Measurements from ENCODE around the gene DOCK1.

The DOCK1 gene

DNA sequence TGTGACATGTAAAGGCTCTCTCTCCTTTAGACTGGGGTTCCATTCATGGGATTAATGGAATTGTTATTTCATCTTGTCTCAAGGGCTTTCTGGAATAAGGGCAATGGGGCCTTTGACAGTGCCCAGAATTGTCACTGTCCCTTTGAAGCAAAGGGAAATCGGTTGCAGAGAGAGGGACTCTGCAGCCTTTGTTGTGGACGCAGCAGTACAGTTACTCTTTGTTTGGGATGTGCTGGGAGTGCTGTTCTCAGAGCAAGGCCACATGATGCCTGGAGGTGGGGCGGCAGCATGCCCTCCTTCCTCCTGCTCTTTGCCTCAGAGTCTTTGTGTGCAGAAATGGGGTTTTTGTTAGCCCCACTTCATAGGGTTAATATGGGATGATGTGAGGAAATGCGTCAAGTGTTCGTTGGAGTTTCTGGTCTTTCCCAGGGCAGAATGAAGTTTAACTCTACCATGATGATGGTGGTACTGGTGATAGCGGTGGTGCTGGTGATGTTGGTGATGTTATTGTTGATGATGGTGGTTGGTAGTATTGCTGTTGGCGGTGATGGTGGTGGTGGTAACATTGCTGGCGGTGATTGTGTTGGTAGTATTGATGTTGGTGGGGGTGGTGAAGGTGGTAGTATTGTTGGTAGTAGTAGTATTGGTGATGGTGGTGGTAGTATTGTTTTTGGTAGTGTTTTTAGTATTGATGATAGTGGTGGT lies 45.3 kb downstream of the DOCK1 start:
- no peak for DNase-seq (ENCODE audit: low spot score)

DNA sequence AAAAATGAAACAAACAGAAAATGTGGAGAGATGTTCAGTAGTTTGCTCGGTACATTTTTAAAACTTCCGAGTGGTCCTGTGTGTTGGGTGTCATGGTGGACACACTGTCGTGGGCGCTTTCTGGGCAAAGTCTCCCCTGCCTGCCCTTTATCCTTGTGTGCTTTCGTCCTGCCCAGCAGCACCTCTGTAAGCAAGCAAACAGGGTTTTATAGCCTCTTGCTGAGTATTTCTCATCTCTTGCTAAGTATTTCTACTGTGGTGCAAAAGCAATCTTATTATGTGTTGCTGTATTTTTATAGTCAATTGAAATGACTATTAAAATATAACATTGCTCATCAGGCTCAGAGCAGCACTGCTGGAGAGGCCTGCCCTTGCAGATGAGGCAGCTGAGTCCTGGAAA lies 48.7 kb downstream of the DOCK1 start:
- no peak for DNase-seq (ENCODE audit: low spot score)

DNA sequence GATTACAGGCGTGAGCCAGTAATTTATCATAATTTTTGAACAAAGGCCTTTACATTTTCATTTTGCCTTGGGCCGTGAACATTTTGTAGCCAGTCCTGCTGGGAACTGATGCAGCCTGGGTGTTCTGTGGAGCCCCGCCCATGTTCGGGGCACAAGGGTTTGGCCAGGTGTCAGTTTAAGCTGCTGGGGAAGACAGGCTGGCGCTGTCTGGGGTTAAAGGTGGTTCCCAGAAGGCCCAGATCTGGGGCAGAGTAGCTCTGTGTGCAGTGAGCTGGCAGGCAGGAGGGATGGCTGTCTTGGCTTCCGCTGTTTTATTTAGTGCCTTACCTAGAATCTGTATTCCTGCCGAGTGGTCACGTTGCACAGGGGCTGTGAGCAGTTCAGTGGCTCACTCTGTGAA lies 50.2 kb downstream of the DOCK1 start:
- no peak for DNase-seq (ENCODE audit: low spot score)

DNA sequence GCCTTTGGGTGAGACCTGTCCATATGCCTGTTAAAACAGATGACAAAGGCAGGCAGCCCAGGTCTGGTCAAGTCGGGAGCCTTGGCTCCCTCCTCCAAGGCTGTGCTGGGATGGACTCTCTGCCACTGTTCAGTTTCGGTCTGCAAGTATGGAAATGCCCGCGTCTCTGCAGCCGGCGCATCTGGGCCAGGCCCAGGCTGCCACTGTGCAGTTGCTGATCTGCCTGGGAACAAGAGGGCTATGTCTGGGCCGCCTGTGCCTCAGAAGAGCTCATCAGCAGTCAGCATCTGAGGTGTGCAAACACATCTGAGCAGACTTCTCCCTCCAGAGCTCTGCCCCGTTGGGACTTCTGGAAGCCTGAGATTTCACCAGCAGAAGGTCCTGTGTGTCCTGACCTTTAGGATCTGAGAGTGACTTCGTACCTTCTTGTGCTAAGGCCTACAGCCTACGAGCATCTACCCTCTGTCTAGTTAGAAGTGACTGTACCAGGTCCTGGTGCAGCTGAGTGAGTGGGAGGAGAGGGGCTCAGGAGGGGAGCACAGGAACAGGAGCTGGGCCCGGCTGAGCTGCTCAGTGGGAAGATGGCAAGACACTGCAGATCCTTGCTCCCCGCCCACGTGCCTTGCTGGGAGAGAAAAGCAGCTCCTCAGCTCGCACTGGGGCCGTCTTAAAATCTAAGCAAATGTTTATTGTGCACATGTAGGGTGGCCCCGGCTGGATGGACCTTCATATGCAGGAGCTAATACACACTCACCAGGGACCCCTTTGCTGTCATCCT lies 50.9 kb downstream of the DOCK1 start:
- no peak for DNase-seq (ENCODE audit: low spot score)

DNA sequence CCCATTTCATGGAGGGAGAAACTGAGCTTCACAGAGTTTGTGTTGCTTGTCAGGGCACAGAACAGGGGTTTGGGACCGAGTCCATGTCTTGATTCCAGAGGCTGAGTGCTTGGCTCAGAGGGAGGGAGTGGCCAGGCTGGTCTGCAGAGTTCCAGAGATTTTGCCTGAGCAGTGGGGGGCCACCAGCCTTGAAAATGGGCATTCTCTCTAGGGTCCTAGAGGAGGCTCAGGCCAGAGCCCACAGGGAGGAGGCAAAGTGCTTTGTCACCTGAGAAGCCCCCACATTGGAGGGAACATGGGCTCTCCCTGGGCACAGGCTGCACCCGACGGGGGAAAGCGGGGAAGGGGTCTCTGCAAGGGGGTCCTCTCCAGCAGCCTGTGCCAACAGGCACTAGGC lies 51.5 kb downstream of the DOCK1 start:
- no peak for DNase-seq (ENCODE audit: low spot score)

DNA sequence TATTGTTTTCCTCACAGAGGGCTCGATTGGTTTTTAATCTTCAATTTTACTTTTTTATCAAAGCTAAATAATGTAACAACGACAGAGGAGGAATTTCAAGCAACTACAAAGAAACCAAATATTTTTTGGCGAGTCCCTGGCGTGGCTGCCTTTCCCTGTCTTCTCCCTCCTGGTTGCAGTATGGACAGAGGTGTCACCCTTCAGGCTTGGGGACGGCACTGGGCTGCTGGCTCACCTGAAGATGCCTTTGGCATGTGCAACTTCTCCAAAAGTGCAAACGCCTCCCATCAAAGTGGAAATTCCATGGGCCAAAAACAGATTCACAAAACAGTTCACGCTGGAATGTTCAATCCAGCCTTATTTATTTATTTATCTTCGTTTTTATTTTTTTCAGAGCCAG lies 51.9 kb downstream of the DOCK1 start:
- no peak for DNase-seq (ENCODE audit: low spot score)

DNA sequence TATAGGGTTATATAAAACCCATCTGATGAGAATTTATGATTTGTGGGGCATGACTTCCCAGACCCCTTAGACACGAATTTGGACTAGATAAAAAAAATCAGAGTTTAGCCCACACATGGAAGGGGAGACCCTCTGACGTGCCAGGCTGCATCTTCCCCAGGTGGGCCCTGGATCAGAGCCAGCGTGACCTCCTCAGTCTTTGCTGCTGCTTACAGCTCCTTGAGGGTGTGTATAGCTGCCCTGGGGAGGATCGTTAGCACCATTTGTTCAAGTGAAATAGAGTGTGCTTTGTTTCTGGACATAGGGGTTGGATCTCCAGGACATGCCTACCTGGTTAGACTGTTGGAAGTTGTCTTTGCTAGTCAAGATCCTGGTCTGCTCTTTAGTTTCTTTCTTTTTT lies 54.2 kb downstream of the DOCK1 start:
- no peak for DNase-seq (ENCODE audit: low spot score)

DNA sequence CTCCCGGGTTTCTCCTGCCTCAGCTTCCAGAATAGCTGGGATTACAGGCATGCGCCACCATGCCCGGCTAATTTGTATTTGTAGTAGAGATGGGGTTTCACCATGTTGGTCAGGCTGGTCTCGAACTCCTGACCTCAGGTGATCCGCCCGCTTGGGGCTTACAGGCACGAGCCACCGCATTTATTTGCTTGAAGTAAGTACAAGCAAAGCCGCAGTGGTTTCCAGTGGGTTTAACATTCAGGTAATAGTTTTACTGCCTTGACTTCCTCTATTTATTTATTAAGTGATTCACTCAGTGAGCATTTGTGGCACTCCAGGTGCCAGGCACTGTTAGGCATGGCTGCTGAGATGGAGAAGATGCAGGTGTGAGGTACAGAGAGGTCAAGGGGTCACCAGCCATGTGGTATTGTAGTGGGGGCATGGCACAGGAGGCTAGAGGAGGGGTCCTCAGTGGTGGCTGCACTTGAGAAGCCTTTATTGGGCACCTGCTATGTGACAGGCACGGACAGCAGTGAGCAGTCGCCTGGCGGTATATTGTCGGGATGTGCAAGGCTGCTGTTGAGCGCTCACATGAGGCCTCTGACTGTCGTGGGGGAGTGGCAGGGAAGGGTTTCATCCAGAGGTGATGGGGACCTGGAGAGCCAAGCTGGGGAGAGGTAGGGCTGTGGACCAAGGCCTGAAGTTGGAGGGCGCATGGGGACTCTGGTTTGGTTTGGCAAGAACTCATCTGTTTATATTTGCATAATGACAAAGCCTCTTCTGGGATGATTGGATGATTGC lies 54.9 kb downstream of the DOCK1 start:
- no peak for DNase-seq (ENCODE audit: low spot score)

DNA sequence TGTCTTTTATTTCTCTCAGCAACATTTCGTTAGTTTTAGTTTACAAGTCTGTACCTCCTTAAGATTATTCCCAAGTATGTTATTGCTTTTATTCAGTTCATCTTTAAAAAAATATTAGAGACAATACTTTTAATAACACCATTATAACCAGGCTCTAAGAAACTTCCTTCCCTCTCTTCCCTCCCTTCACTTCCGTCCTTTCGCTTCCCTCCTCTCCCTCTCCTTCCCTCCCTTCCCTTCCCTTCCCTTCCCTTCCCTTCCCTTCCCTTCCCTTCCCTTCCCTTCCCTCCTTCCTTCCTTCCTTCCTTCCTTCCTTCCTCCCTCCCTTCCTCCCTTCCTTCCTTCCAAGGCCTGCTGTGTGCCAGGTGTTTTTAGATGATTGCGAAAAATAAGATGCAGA lies 58.1 kb downstream of the DOCK1 start:
- DNase-seq (ENCODE audit: low spot score) = no peak

DNA sequence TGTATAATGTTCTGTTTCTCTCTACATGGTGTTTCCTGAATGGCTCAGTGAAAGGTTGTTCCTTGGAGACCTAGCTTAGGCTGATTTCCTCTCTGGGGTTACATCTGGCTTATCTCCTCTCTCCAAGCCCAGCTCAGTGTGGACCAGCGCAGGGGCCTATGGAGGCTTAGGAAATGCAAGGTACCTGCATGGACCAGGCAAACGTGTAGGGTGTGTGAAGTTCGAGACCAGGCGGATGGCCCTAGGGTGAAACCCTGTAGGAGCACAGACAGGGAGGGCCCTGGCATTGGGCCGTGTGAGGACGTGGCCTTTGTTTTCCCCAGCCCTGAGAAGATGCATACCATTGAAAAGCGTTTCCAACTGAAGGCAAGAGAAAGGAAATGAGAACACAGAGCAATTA lies 59.0 kb downstream of the DOCK1 start:
- DNase-seq (ENCODE audit: low spot score) = no peak

DNA sequence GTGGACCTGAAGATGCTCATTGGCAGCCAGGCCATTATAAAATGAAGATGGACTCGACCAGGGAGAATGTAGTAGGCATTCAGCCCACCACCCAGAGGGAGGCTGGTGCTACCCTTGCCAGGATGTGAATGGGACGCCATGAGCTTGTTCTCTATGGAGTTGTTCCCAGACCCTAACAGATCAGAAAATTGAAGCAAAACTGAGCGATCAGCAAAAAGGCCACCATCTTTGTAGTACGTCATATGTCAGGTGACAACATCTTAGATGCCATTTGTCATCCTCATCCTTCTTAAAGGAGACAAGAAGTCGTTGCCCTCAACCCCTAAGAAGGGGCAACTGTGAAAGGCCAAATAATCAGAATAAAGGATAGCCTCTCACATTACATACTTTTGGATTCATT lies 61.7 kb downstream of the DOCK1 start:
- DNase-seq (ENCODE audit: low spot score) = no peak

DNA sequence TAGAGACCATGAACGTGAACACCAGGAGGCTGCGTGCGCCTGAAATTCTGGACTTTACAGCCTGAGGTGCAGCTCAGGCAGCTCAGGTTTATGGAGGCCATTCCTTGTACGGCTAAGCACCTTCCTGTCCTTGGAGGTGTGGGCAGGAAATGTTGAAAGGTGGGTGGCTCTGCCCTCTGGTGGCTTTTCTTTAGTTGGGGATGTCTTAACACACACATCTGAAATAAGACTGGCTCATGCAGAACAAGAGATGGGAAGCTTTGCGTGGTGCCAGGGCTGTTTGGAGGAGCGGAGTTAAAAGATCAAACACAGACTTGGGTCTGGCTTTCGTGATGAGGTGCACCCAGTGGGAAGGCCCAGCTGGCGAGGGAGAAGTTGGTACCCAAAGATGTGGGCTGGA lies 64.1 kb downstream of the DOCK1 start:
- no peak for DNase-seq (ENCODE audit: low spot score)

DNA sequence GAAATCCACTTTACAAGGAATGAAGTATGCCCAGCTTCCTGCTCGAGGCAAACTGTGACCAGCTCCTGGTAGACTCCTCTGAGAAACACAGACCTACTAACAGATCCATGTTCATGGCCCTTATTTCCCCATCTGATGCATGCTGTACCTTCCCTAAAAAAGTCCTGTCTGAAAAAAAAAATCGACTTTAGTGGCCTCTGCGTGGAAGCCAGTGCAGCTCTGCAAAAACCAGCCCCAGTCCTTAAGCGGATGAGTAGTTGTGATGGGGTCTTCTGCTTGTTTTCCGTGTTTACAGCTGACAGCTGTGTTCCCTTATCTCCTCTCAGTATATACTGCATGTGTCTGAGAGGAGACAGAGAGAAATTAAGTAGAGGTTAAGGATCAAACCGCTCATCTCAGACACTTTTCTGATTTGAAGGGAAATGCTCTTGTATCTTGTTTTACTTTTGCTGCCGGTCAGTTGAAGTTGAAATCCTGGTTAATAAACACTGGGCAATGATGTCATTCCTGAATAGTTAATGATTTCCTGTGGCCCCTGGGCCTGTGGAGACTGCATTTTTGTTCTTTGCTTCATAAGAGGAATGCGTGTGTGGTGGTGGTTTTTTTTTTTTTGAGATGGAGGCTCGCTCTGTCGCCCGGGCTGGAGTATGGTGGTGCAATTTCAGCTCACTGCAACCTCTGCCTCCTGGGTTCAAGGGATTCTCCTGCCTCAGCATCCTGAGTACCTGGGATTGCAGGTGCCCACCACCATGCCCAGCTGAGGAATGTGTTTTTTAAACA lies 67.6 kb downstream of the DOCK1 start:
- DNase-seq (ENCODE audit: low spot score) = no peak

DNA sequence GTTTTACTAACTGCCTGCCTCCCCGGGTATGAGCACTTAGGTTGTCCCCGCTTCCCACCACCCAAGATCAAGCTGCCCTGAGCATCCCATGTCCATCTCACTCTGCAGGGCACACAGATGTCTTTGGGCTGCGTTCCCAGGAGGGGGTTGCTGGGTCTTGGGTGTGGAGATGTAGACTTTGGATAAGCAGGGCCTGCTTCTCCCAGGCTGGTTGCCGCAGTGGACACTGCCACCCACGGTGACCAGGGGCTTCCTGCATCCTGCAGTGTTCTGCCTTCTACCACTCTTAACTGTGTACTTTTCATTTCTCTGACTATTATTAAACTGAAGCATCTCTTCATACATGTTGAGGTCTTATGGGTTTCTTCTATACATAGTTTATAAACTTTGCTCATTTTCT lies 70.0 kb downstream of the DOCK1 start:
- DNase-seq (ENCODE audit: low spot score) = no peak

DNA sequence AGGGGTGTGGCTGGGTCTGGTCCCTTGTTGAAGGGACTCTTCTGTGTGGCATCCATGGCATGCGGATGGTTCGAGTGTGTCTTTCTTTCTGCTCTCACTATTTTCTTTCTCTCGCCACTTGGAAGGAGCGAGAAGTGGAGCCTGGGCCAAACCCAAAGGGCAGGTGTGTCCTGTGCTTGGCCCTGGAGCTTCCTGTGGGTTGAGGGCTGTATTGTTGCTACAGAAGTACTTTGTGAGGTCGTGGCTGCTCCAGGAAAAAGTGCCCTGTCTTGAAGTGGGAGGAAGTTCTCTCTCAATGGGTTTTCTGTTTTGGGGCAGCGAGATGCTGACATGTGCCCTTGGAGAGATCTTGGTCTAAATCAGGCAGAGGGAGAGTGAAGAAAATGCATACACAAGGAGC lies 72.0 kb downstream of the DOCK1 start:
- DNase-seq (ENCODE audit: low spot score) = no peak

DNA sequence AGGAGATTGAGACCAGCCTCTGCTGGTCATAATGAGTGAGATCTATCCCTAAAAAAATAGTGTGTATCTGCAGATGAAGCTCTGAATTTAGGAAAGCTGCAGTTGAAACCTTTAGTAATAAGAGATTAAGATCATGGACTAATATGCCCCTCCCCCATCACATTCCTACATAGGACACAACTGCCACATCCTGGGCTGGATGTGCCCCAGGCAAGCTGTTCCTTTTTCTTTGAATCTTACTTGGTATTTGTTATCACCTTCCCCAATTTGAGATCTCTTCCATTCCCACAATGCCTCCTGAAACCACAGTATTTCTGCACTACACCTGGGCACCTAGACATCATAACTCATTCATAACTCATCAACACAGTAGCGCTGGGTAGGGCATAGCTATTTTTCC lies 74.1 kb downstream of the DOCK1 start:
- no peak for DNase-seq (ENCODE audit: low spot score)

DNA sequence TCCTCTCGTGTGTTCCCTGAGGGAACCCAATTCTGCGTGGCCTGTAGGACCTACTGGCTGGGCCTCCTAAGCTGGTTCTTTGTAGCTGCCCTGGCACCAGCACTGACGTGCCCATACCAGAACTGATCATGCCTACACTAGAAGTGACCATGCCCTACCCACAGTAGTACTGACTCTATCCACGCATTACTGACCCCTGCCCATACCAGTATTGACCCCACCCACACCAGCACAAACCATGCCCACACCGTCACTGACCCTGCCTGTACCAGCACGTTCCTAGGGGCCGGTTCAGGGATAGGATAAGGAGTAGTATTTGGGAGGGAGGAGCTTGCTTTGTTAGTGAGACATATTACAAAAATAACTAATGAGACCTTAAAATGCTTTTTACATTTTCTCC lies 88.0 kb downstream of the DOCK1 start:
- DNase-seq (ENCODE audit: low spot score) = no peak

DNA sequence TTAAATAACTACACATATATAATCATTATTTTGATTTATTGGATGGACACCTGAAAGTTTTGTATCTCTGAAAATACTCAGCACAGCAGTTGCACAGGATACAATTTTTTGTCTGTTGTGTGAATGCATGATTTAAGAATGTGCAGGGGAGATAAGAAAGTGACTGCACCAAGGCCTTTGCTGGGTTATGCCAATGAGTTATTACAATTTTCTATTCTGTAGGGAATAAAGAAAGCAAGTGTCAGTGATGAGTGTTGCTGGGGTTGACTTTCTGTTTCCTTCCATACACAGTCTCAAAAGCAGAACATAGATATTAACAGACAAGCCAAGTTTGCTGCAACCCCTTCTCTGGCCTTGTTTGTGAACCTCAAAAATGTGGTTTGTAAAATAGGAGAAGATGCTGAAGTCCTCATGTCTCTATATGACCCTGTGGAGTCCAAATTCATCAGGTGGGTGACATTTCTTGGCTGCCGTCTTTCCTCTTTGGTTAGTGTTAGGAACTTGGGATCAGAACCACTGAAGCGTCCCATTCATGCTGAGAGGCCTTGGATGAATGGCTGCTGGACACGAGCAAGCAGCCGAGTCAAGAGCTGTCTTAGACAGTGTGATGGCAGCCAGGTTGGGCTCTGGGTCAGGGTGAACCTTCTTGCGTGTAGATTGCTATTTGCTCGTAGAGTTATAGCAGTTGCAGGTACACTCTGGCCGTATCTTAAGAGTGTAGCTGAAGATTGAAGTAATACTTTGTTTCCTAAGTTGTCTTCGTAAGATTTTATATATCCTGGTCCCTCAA lies 92.8 kb downstream of the DOCK1 start:
- no peak for DNase-seq (ENCODE audit: low spot score)

DNA sequence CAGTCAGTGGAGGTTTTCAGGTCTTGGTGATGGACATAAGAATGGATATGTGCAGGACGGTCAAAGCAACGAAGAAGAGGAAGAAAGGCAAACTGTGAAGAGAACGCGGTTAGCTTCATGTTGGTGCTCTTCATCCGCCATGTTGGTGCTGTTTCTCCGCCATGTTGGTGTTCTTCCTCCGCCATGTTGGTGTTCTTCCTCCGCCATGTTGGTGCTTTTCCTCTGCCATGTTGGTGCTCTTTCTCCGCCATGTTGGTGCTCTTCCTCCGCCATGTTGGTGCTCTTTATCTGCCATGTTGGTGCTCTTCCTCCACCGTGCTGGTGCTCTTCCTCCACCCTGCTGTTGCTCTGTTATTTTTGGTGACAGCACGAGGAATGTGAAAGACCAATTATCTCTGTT lies 95.4 kb downstream of the DOCK1 start:
- no peak for DNase-seq (ENCODE audit: low spot score)

DNA sequence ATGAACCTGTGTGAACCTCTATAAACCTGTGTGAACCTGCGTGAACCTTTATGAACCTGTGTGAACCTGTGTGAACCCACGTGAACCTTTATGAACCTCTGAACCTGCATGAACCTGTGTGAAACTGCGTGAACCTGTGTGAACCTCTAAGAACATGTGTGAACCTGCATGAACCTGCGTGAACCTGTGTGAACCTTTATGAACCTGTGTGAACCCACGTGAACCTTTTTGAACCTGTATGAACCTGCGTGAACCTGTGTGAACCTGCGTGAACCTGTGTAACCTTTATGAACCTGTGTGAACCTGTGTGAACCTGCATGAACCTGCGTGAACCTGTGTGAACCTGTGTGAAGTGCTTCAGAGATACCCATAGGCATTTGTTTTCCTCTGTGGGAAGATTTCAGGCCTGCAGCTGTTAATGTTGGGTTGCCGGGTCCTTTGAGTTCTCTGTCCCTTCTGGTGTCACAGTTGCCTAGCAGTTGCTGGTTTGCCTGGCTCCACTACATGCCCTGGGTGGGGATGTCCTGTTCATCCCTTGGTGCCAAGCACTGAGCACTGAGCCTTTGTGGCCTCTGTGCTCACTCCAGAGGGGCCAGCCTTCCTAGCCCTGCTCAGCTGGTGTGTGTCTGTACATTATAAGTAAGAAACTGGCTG lies 97.9 kb downstream of the DOCK1 start:
- DNase-seq (ENCODE audit: low spot score) = no peak

DNA sequence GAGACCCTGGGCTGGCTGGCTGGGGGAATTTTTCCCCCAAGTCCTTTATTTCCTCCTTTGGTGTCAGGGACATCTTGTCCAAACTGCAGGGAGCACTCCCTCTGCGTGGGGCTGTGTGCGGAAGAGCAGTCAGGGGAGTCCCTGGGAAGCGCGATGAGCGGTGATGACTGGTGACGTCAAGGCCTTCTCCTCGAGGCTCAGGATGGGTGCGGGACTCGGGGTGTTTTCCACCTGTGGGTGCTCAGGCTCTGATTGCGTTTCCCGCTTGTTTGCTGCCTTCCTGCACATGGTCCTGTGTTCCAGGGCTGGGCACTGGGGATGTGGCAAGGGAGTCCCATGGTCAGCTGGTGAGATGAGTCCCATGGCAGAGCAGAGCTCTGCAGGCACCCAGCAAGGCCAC lies 101.2 kb downstream of the DOCK1 start:
- no peak for DNase-seq (ENCODE audit: low spot score)
